OCI-LY7 (cell line): ENCODE results near the gene SPATA31E1.

ENCODE experiments used
- EZH2phosphoT487 ChIP-seq: fragments of 200-600 bp; sonication (generic); IDR thresholded peaks from 2 replicates; pipeline ENCODE4 v1.6.1; 2018; ENCODE audit warnings: low read depth, borderline replicate concordance, mild to moderate bottlenecking, mixed run types, antibody characterized with exemption, low read length, moderate library complexity, mixed read lengths
- TF ChIP-seq, protein P1 (sequence below): fragments of 200-600 bp; sonication (generic); conservative IDR thresholded peaks from 2 replicates; pipeline ENCODE4 v1.5.1; 2014; ENCODE audit warnings: mild to moderate bottlenecking, antibody characterized with exemption, low read length, moderate library complexity, mixed read lengths

DNA sequence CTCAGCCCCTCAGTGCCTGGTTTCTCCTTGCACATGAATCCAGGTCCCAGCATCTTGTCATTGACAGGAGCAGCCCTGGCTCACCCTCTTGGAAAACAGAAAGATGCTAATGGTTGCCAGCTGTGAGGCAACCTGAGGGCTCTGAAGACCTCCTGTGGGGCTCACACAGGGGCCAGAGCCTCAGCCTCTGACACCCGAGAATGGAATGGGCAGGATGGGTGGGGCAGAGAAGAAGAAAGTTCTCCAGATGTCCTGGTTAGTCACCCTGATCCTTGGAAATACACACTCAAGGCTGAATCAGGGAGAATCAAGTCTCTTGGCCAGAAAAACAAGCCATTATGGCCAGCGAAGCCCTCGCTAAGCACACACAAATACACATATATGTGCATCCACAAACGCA lies 32.3 kb upstream of the SPATA31E1 start:
- TF ChIP-seq, protein P1, sequence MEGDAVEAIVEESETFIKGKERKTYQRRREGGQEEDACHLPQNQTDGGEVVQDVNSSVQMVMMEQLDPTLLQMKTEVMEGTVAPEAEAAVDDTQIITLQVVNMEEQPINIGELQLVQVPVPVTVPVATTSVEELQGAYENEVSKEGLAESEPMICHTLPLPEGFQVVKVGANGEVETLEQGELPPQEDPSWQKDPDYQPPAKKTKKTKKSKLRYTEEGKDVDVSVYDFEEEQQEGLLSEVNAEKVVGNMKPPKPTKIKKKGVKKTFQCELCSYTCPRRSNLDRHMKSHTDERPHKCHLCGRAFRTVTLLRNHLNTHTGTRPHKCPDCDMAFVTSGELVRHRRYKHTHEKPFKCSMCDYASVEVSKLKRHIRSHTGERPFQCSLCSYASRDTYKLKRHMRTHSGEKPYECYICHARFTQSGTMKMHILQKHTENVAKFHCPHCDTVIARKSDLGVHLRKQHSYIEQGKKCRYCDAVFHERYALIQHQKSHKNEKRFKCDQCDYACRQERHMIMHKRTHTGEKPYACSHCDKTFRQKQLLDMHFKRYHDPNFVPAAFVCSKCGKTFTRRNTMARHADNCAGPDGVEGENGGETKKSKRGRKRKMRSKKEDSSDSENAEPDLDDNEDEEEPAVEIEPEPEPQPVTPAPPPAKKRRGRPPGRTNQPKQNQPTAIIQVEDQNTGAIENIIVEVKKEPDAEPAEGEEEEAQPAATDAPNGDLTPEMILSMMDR = no peak
- TF ChIP-seq EZH2phosphoT487 = no peak
